HepG2 (cell line): ENCODE data around the gene MRPL39. TPM values are rescaled to one million over a fixed set of nuclear protein-coding genes. Genes with fewer than 3 reads are reported as not detected.

ENCODE experiments used
- ATAC-seq: fragments of 200-7000 bp; cut with Tn5 transposase; 3 replicates; pipeline ENCODE4 v1.9.1; 2020; ENCODE audit warnings: mild to moderate bottlenecking, moderate library complexity
- BruUV-seq: library from RNA; stranded (reverse); fragments of 400-500 nt; replicated peaks from 2 replicates; lab custom pipeline; 2021; lab: Mats Ljungman, UMichigan
- CTCF ChIA-PET: fragments of 300-600 bp; formaldehyde crosslinking; extraction: SDS; loops from one replicate; lab custom pipeline; 2021; ENCODE audit warnings: low total read pairs, inconsistent platforms, low intra/inter-chr PET ratio; lab: Yijun Ruan, JAX
- POLR2A ChIA-PET: fragments of 350-600 bp; sonication (Branson Sonifier 250); formaldehyde crosslinking; loops from one replicate; lab custom pipeline; 2020; ENCODE audit warnings: antibody characterized with exemption, inconsistent platforms; lab: Yijun Ruan, JAX
- DNase-seq: peaks from one replicate; pipeline ENCODE4 v3.0.0-alpha.2; 2015; ENCODE audit warnings: low spot score
- FAIRE-seq: peaks from 3 replicates; lab custom pipeline; 2011; peaks lifted over from hg19 to GRCh38; lab: Jason Lieb, UNC
- H2AFZ ChIP-seq: one replicate; pipeline ENCODE4 v1.6.1; 2011; ENCODE audit warnings: low read length, inconsistent platforms
- H3K27ac ChIP-seq: fragments of 300-600 bp; 3 replicates; pipeline ENCODE4 v1.8.0; 2011; ENCODE audit warnings: mixed run types, mild to moderate bottlenecking, mixed read lengths, low read length, inconsistent platforms; ENCODE audit not compliant: insufficient read depth; ENCODE audit errors: extremely low read length
- H3K27me3 ChIP-seq, 2 experiments: fragments of 200-600 bp in 1 of 2; 2 replicates in 1 of 2; 3 replicates in 1 of 2; pipeline versions ENCODE4 v1.6.0 to v1.8.0; 2011; ENCODE audit warnings: low read length in 2 of 2, mild to moderate bottlenecking in 2 of 2, moderate library complexity in 2 of 2, inconsistent platforms in 1 of 2; ENCODE audit not compliant: insufficient read depth in 2 of 2, control insufficient read depth in 1 of 2
- H3K36me3 ChIP-seq, 2 experiments: fragments of 200-600 bp in 1 of 2; replicated peaks in 1 of 2; 2 replicates in 1 of 2; 3 replicates in 1 of 2; pipeline versions ENCODE4 v1.5.1 to v1.8.0; 2011; ENCODE audit warnings: low read length in 2 of 2, inconsistent platforms in 1 of 2; ENCODE audit not compliant: insufficient read depth in 2 of 2, control insufficient read depth in 1 of 2
- H3K4me1 ChIP-seq: 2 replicates; pipeline ENCODE4 v1.5.1; 2012; ENCODE audit warnings: low read length, inconsistent platforms; ENCODE audit not compliant: insufficient read depth
- H3K4me2 ChIP-seq: 2 replicates; pipeline ENCODE4 v1.6.0; 2011; ENCODE audit warnings: low read depth, low read length, inconsistent platforms
- H3K4me3 ChIP-seq, 3 experiments: fragments of 200-600 bp in 1 of 3; sonication (generic), shearing (Covaris generic) in 1 of 3; replicated peaks in 1 of 3; 2 replicates each; pipeline ENCODE4 v1.5.1; 2011 to 2016; ENCODE audit warnings: low read length in 3 of 3, inconsistent platforms in 2 of 3, low read depth in 2 of 3, mild to moderate bottlenecking in 2 of 3, control low read depth in 1 of 3, mixed read lengths in 1 of 3; ENCODE audit not compliant: insufficient read depth in 1 of 3
- H3K79me2 ChIP-seq: one replicate; pipeline ENCODE4 v1.6.1; 2011; ENCODE audit warnings: low read length, inconsistent platforms; ENCODE audit not compliant: insufficient read depth
- H3K9ac ChIP-seq: 2 replicates; pipeline ENCODE4 v1.6.0; 2011; ENCODE audit warnings: mild to moderate bottlenecking, low read depth, low read length, inconsistent platforms; ENCODE audit not compliant: insufficient read depth
- H3K9me3 ChIP-seq: 2 replicates; pipeline ENCODE4 v1.5.1; 2012; ENCODE audit warnings: mild to moderate bottlenecking, low read length
- H4K20me1 ChIP-seq: 2 replicates; pipeline ENCODE4 v1.6.0; 2011; ENCODE audit warnings: inconsistent platforms, mild to moderate bottlenecking, low read length, moderate library complexity; ENCODE audit not compliant: insufficient read depth
- ARNT2 ChIP-seq: sonication (generic); formaldehyde crosslinking; IDR thresholded peaks from 2 replicates; pipeline ENCODE4 v1.8.0; 2022; ENCODE audit warnings: mild to moderate bottlenecking, low read depth, missing genetic modification reagents, moderate library complexity
- ATF5 ChIP-seq: sonication (generic); formaldehyde crosslinking; IDR thresholded peaks from 2 replicates; pipeline ENCODE4 v1.4.0; 2020; ENCODE audit warnings: mild to moderate bottlenecking, low read depth, missing genetic modification reagents
- KDM3A ChIP-seq: IDR thresholded peaks from 2 replicates; pipeline ENCODE4 v1.6.1; 2018; ENCODE audit warnings: low read depth, missing compliant biosample characterization
- SRSF4 ChIP-seq: fragments of 200-400 bp; formaldehyde crosslinking; IDR thresholded peaks from one replicate; pipeline ENCODE4 v1.6.1; 2018; ENCODE audit warnings: mild to moderate bottlenecking, low read depth, low read length, moderate library complexity; ENCODE audit not compliant: poor library complexity, severe bottlenecking
- ZNF225 ChIP-seq: sonication (generic); formaldehyde crosslinking; IDR thresholded peaks from 2 replicates; pipeline ENCODE4 v1.4.0; 2020; ENCODE audit warnings: mild to moderate bottlenecking, missing genetic modification reagents
- ZNF816 ChIP-seq: sonication (generic); formaldehyde crosslinking; IDR thresholded peaks from 2 replicates; pipeline ENCODE4 v1.8.0; 2022; ENCODE audit warnings: missing genetic modification reagents, mild to moderate bottlenecking, borderline replicate concordance
- WGBS: methylation state at CpG from one replicate; pipeline ENCODE4 v1.1.6; 2017; ENCODE audit warnings: low lambda C conversion rate; 5-methylcytosine and 5-hydroxymethylcytosine counted together
- in situ Hi-C: cut with HindIII; loops from 2 replicates; pipeline ENCODE4 v1.10.0; 2017; ENCODE audit warnings: low pct_unique_long_range_greater_than_20kb; ENCODE audit not compliant: extremely low pct_ligation_motif_present
- intact Hi-C: fragments of 100-400 bp; cut with micrococcal nuclease; formaldehyde crosslinking; loops from one replicate; pipeline ENCODE4 v1.10.0; 2022; ENCODE audit not compliant: unreplicated experiment
- polyA plus RNA-seq, 8 experiments: library from polyadenylated mRNA; depleted of rRNA in 3 of 8; stranded (reverse) in 7 of 8; unstranded in 1 of 8; fragments of >200 nt; fragmentation: Illumina TruSeq in 4 of 8; extraction: Trizol in 4 of 8; gene quantifications; 2 replicates each; pipeline versions ENCODE4 v1.2.1 to v1.2.3, GENCODE V29; 2011 to 2016; ENCODE audit warnings: low read depth in 4 of 8, missing spikeins in 1 of 8, mixed read lengths in 1 of 8; ENCODE audit not compliant: insufficient read depth in 1 of 8
- total RNA-seq, 5 experiments: library from RNA; depleted of rRNA; stranded (reverse); fragments of >200 nt; fragmentation: Illumina TruSeq; extraction: Trizol; gene quantifications; 2 replicates each; pipeline ENCODE4 v1.2.3, GENCODE V29; 2016; ENCODE audit warnings: low read depth in 1 of 5
- TF ChIP-seq, protein P1 (sequence below): sonication (generic); formaldehyde crosslinking; IDR thresholded peaks from 2 replicates; pipeline ENCODE4 v1.5.0; 2020; ENCODE audit warnings: mild to moderate bottlenecking, missing genetic modification reagents, borderline replicate concordance

MRPL39 gene
- total and polyA plus RNA-seq, 2 of the 13 experiments (the other 11 are each of a cell fraction or from before 2014, with no cell fraction given): 29.1 to 91.2 TPM

GRCh38 chr21:25649146-25649545 lies 41.9 kb upstream of the MRPL39 start (continued):
- TF ChIP-seq, protein P1, sequence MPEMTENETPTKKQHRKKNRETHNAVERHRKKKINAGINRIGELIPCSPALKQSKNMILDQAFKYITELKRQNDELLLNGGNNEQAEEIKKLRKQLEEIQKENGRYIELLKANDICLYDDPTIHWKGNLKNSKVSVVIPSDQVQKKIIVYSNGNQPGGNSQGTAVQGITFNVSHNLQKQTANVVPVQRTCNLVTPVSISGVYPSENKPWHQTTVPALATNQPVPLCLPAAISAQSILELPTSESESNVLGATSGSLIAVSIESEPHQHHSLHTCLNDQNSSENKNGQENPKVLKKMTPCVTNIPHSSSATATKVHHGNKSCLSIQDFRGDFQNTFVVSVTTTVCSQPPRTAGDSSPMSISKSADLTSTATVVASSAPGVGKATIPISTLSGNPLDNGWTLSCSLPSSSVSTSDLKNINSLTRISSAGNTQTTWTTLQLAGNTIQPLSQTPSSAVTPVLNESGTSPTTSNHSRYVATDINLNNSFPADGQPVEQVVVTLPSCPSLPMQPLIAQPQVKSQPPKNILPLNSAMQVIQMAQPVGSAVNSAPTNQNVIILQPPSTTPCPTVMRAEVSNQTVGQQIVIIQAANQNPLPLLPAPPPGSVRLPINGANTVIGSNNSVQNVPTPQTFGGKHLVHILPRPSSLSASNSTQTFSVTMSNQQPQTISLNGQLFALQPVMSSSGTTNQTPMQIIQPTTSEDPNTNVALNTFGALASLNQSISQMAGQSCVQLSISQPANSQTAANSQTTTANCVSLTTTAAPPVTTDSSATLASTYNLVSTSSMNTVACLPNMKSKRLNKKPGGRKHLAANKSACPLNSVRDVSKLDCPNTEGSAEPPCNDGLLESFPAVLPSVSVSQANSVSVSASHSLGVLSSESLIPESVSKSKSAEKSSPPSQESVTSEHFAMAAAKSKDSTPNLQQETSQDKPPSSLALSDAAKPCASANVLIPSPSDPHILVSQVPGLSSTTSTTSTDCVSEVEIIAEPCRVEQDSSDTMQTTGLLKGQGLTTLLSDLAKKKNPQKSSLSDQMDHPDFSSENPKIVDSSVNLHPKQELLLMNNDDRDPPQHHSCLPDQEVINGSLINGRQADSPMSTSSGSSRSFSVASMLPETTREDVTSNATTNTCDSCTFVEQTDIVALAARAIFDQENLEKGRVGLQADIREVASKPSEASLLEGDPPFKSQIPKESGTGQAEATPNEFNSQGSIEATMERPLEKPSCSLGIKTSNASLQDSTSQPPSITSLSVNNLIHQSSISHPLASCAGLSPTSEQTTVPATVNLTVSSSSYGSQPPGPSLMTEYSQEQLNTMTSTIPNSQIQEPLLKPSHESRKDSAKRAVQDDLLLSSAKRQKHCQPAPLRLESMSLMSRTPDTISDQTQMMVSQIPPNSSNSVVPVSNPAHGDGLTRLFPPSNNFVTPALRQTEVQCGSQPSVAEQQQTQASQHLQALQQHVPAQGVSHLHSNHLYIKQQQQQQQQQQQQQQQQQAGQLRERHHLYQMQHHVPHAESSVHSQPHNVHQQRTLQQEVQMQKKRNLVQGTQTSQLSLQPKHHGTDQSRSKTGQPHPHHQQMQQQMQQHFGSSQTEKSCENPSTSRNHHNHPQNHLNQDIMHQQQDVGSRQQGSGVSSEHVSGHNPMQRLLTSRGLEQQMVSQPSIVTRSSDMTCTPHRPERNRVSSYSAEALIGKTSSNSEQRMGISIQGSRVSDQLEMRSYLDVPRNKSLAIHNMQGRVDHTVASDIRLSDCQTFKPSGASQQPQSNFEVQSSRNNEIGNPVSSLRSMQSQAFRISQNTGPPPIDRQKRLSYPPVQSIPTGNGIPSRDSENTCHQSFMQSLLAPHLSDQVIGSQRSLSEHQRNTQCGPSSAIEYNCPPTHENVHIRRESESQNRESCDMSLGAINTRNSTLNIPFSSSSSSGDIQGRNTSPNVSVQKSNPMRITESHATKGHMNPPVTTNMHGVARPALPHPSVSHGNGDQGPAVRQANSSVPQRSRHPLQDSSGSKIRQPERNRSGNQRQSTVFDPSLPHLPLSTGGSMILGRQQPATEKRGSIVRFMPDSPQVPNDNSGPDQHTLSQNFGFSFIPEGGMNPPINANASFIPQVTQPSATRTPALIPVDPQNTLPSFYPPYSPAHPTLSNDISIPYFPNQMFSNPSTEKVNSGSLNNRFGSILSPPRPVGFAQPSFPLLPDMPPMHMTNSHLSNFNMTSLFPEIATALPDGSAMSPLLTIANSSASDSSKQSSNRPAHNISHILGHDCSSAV (CRISPR knock-in tag): no peak
- TF ChIP-seq ZNF225 (CRISPR knock-in tag) (no peak), KDM3A (CRISPR knock-in tag) (no peak)

DNA sequence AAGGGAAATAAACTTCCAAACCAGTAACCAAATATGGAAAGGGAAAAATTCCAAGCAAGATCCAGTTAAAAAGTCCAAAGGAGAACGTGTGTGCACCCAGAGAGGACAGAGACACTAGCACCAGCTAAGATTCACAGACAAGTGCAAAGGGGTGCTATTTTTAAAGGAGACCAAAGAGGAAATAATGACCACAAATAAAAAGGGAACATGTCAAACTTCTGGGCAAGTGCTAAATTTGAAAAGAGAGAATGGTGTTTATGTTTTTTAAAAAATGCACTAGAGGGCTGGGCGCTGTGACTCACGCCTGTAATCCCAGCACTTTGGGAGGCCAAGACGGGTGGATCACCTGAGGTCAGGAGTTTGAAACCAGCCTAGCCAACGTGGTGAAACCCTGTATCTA lies 40.4 kb upstream of the MRPL39 start:
- no peak for ATAC-seq
- intact Hi-C loops: no loop called here

More for the DNA sequence above, 40.4 kb upstream of the MRPL39 start:
- DNase-seq (no peak), FAIRE-seq (no peak)
- no peaks in the 10 kb centered on the region for H4K20me1 ChIP-seq
- 10% methylated on average over 5 of the region's 5 CpGs for WGBS
- H3K9me3 ChIP-seq: no peaks in the 10 kb centered on the region
- H3K36me3 ChIP-seq: no peaks in the 10 kb centered on the region
- BruUV-seq: no TSS peak
- in situ Hi-C loops: no loop called here
- TF ChIP-seq SRSF4 (no peak), ARNT2 (no peak), ATF5 (CRISPR knock-in tag) (no peak), ZNF816 (CRISPR knock-in tag) (no peak)
- no peak overlapping the region for H3K9ac ChIP-seq
- ChIA-PET POLR2A (no interaction called here), CTCF (no interaction called here)
- H3K4me1 ChIP-seq: no peaks in the 10 kb centered on the region
- H3K4me2 ChIP-seq: no peak overlapping the region
- H3K27ac ChIP-seq: no peak overlapping the region
- H3K79me2 ChIP-seq: no peaks in the 10 kb centered on the region
- no peak overlapping the region for H3K4me3 ChIP-seq
- no peak overlapping the region for H2AFZ ChIP-seq
- 0 out of 5 replicates have a peak, but pooled peaks cover 0 to 4% of the 10 kb centered on the region in 2 experiments for H3K27me3 ChIP-seq
